ENCODE results near the gene SYNDIG1L.

GRCh38 chr14:74464785-74465184 is 38.8 kb upstream of the SYNDIG1L start:
- TF ChIP-seq, protein P1, sequence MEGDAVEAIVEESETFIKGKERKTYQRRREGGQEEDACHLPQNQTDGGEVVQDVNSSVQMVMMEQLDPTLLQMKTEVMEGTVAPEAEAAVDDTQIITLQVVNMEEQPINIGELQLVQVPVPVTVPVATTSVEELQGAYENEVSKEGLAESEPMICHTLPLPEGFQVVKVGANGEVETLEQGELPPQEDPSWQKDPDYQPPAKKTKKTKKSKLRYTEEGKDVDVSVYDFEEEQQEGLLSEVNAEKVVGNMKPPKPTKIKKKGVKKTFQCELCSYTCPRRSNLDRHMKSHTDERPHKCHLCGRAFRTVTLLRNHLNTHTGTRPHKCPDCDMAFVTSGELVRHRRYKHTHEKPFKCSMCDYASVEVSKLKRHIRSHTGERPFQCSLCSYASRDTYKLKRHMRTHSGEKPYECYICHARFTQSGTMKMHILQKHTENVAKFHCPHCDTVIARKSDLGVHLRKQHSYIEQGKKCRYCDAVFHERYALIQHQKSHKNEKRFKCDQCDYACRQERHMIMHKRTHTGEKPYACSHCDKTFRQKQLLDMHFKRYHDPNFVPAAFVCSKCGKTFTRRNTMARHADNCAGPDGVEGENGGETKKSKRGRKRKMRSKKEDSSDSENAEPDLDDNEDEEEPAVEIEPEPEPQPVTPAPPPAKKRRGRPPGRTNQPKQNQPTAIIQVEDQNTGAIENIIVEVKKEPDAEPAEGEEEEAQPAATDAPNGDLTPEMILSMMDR (IDR thresholded peaks at IDR 0.05): no peak
- no peak for TF ChIP-seq POLR2A (IDR thresholded peaks at IDR 0.05)
